Endodermal cell (in vitro differentiated cells): ENCODE data around the gene IL31. TPM values are rescaled to one million over a fixed set of nuclear protein-coding genes. Genes with fewer than 3 reads are reported as not detected.

Experiments used
- DNase-seq: peaks from one replicate; pipeline ENCODE4 v3.0.0-alpha.2; 2017
- H3K27ac ChIP-seq: 2 replicates; pipeline ENCODE4 v1.5.1; 2013; ENCODE audit warnings: mild to moderate bottlenecking, low read depth, low read length, moderate library complexity
- H3K27me3 ChIP-seq: 2 replicates; pipeline ENCODE4 v1.6.1; 2013; ENCODE audit warnings: mild to moderate bottlenecking, low read length, moderate library complexity; ENCODE audit not compliant: insufficient read depth, control insufficient read depth, poor library complexity, severe bottlenecking
- H3K36me3 ChIP-seq: 2 replicates; pipeline ENCODE4 v1.7.0; 2013; ENCODE audit warnings: mild to moderate bottlenecking, low read length, moderate library complexity; ENCODE audit not compliant: control insufficient read depth, insufficient read depth
- H3K4me1 ChIP-seq: one replicate; pipeline ENCODE4 v1.7.0; 2013; ENCODE audit warnings: low read length; ENCODE audit not compliant: control insufficient read depth, insufficient read depth
- H3K4me3 ChIP-seq: 2 replicates; pipeline ENCODE4 v1.5.1; 2013; ENCODE audit warnings: mild to moderate bottlenecking, low read length, moderate library complexity
- H3K9ac ChIP-seq: 2 replicates; pipeline ENCODE4 v1.6.1; 2013; ENCODE audit warnings: mild to moderate bottlenecking, low read length, moderate library complexity; ENCODE audit not compliant: poor library complexity, severe bottlenecking; ENCODE audit errors: extremely low read depth
- H3K9me3 ChIP-seq: 2 replicates; pipeline ENCODE4 v1.6.1; 2013; ENCODE audit warnings: mild to moderate bottlenecking, low read length, moderate library complexity; ENCODE audit not compliant: control insufficient read depth
- H3K27ac Mint-ChIP-seq: 2 replicates; pipeline ENCODE4 v1.8.0; 2020; ENCODE audit warnings: mixed read lengths
- H3K27me3 Mint-ChIP-seq: 2 replicates; pipeline ENCODE4 v1.8.0; 2021; ENCODE audit warnings: mild to moderate bottlenecking, mixed read lengths; ENCODE audit not compliant: insufficient read depth
- H3K36me3 Mint-ChIP-seq: 2 replicates; pipeline ENCODE4 v1.8.0; 2020; ENCODE audit warnings: low read depth, mixed read lengths
- H3K4me1 Mint-ChIP-seq: 2 replicates; pipeline ENCODE4 v1.8.0; 2020; ENCODE audit warnings: mixed read lengths
- H3K4me3 Mint-ChIP-seq: 2 replicates; pipeline ENCODE4 v1.8.0; 2020; ENCODE audit warnings: mild to moderate bottlenecking, moderate library complexity, mixed read lengths
- H3K9me3 Mint-ChIP-seq: 2 replicates; pipeline ENCODE4 v1.8.0; 2020; ENCODE audit warnings: mild to moderate bottlenecking, mixed read lengths
- CTCF ChIP-seq: fragments of 200-600 bp; sonication (generic); conservative IDR thresholded peaks from 2 replicates; pipeline ENCODE4 v1.5.0; 2021; ENCODE audit warnings: antibody characterized with exemption, mild to moderate bottlenecking
- WGBS, 2 experiments: methylation state at CpG; one replicate each; pipeline versions ENCODE4 v1.1.5 to v1.1.7; 2013; ENCODE audit warnings: missing lambda C conversion rate in 2 of 2, mixed read lengths in 1 of 2; ENCODE audit not compliant: insufficient coverage in 1 of 2, insufficient read length in 1 of 2; 5-methylcytosine and 5-hydroxymethylcytosine counted together
- total RNA-seq, 2 donors: library from RNA; stranded (reverse); fragmentation: NEBNext Ultra II Directional in 1 of 2; extraction: Animal tissue kit (Norgen Biotek cat#: 25700) in 1 of 2; gene quantifications; 2 replicates in 1 of 2; 3 replicates in 1 of 2; pipeline ENCODE4 v1.2.1, GENCODE V29; 2021

The IL31 gene
- total RNA-seq, 2 donors from 2014 or later: not detected

GRCh38 chr12:122126342-122126635 is 47.7 kb downstream of the IL31 start:
- no peak for DNase-seq
- no peak overlapping the region for H3K4me3 Mint-ChIP-seq
- Histone ChIP-seq H3K4me1 (no peaks in the 10 kb centered on the region), H3K9ac (no peak overlapping the region), H3K4me3 (no peak overlapping the region), H3K27ac (no peak overlapping the region), H3K36me3 (peaks cover 5% of the 10 kb centered on the region), H3K27me3 (no peaks in the 10 kb centered on the region), H3K9me3 (no peaks in the 10 kb centered on the region)
- H3K4me1 Mint-ChIP-seq: peaks cover 6% of the 10 kb centered on the region
- H3K9me3 Mint-ChIP-seq: no peaks in the 10 kb centered on the region
- no peak for TF ChIP-seq CTCF
- no peaks in the 10 kb centered on the region for H3K27me3 Mint-ChIP-seq
- peaks cover 12% of the 10 kb centered on the region for H3K36me3 Mint-ChIP-seq
- 91 to 92% methylated on average over 7 of the region's 7 CpGs for WGBS, 2 experiments
- peak overlapping the region; percentile 63 for H3K27ac Mint-ChIP-seq

- no peak for TF ChIP-seq CTCF
- no peak overlapping the region for H3K9ac ChIP-seq
- Mint-ChIP-seq H3K27ac (peak overlapping the region; percentile 63), H3K36me3 (peaks cover 12% of the 10 kb centered on the region), H3K9me3 (no peaks in the 10 kb centered on the region), H3K4me3 (no peak overlapping the region), H3K27me3 (no peaks in the 10 kb centered on the region), H3K4me1 (peaks cover 6% of the 10 kb centered on the region)
- peak; percentile 43 for DNase-seq
- no peaks in the 10 kb centered on the region for H3K27me3 ChIP-seq
- no peak overlapping the region for H3K27ac ChIP-seq
- H3K9me3 ChIP-seq: no peaks in the 10 kb centered on the region
- H3K4me3 ChIP-seq: no peak overlapping the region
- no peaks in the 10 kb centered on the region for H3K4me1 ChIP-seq
- H3K36me3 ChIP-seq: peaks cover 5% of the 10 kb centered on the region
- 93 to 94% methylated on average over 11 to 13 of the region's 13 CpGs for WGBS, 2 experiments
These were observed 48.3 kb downstream of the IL31 start for GRCh38 chr12:122125452-122126341.

- 90 to 94% methylated on average over 4 to 9 of the region's 14 CpGs for WGBS, 2 experiments
- Mint-ChIP-seq H3K4me3 (no peak overlapping the region), H3K27ac (no peak overlapping the region), H3K4me1 (peaks cover 6% of the 10 kb centered on the region), H3K36me3 (peaks cover 7% of the 10 kb centered on the region), H3K9me3 (no peaks in the 10 kb centered on the region), H3K27me3 (no peaks in the 10 kb centered on the region)
- H3K27ac ChIP-seq: no peak overlapping the region
- no peak for TF ChIP-seq CTCF
- no peaks in the 10 kb centered on the region for H3K9me3 ChIP-seq
- H3K27me3 ChIP-seq: no peaks in the 10 kb centered on the region
- no peak for DNase-seq
- H3K9ac ChIP-seq: no peak overlapping the region
- H3K36me3 ChIP-seq: peaks cover 5% of the 10 kb centered on the region
- H3K4me1 ChIP-seq: no peaks in the 10 kb centered on the region
- no peak overlapping the region for H3K4me3 ChIP-seq
These were observed 49.7 kb downstream of the IL31 start for GRCh38 chr12:122124370-122124769.
